ENCODE measurements around the gene PTPN23. TPM values are rescaled to one million over a fixed set of nuclear protein-coding genes. Genes with fewer than 3 reads are reported as not detected.

The PTPN23 gene
- total RNA-seq, 1 experiment from 2014 or later = 53.5 TPM

DNA sequence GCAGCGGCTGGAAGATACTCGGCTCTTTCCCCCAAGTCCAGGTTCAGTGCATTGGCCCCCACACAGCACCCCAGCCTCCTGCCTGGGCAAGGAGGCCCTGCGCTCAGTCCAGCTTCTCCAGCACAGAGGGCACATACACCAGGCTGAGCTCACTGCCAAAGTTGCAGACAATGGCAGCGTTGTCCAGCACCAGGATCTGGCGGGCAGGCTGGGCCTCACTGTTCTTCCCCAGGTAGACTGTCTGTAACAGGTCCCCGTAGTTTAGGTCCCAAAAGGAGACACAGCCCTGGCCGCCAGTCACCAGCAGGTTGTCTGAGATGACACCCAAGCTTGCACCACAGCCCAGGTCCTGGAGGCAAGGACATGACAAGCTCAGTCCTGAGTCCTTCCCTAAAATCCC, 32.9 kb downstream of the PTPN23 start (continued):
- TF ChIP-seq JUN (CRISPR knock-in tag; IDR thresholded peaks at IDR 0.05) (no peak), ZNF317 (CRISPR knock-in tag; IDR thresholded peaks at IDR 0.05; ENCODE audit: borderline replicate concordance, low read depth) (no peak), AFF4 (CRISPR knock-in tag; IDR thresholded peaks at IDR 0.05; ENCODE audit: borderline replicate concordance) (no peak), NR2C2 (CRISPR knock-in tag; IDR thresholded peaks at IDR 0.05) (no peak)
- TF ChIP-seq, protein P1, sequence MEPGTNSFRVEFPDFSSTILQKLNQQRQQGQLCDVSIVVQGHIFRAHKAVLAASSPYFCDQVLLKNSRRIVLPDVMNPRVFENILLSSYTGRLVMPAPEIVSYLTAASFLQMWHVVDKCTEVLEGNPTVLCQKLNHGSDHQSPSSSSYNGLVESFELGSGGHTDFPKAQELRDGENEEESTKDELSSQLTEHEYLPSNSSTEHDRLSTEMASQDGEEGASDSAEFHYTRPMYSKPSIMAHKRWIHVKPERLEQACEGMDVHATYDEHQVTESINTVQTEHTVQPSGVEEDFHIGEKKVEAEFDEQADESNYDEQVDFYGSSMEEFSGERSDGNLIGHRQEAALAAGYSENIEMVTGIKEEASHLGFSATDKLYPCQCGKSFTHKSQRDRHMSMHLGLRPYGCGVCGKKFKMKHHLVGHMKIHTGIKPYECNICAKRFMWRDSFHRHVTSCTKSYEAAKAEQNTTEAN (CRISPR knock-in tag; IDR thresholded peaks at IDR 0.05) = no peak

GRCh38 chr3:47414161-47414564, 33.3 kb downstream of the PTPN23 start:
- Mint-ChIP-seq H3K4me1 (peaks cover 4% of the 10 kb centered on the region), H3K36me3 (peaks cover 44% of the 10 kb centered on the region), H3K27me3 (ENCODE audit: low read depth) (no peaks in the 10 kb centered on the region), H3K27ac (no peak overlapping the region), H3K4me3 (no peak overlapping the region), H3K9me3 (0 out of 2 replicates have a peak, but pooled peaks cover 4% of the 10 kb centered on the region)
- TF ChIP-seq GABPB1 (CRISPR knock-in tag; IDR thresholded peaks at IDR 0.05) = peak; percentile 41; the same call in 1 of the 2 replicates
- TF ChIP-seq ZNF416 (CRISPR knock-in tag; IDR thresholded peaks at IDR 0.05) = no peak
- POLR2A ChIA-PET = no interaction called here
- ATAC-seq = no peak
- DNase-seq (ENCODE audit: low spot score) = no peak
- CTCF ChIA-PET = interaction anchor here (1.0 kb wide), 1 partner anchor 9 kb away, joined by 3 read pairs; no protein-coding TSS in a partner anchor

DNA sequence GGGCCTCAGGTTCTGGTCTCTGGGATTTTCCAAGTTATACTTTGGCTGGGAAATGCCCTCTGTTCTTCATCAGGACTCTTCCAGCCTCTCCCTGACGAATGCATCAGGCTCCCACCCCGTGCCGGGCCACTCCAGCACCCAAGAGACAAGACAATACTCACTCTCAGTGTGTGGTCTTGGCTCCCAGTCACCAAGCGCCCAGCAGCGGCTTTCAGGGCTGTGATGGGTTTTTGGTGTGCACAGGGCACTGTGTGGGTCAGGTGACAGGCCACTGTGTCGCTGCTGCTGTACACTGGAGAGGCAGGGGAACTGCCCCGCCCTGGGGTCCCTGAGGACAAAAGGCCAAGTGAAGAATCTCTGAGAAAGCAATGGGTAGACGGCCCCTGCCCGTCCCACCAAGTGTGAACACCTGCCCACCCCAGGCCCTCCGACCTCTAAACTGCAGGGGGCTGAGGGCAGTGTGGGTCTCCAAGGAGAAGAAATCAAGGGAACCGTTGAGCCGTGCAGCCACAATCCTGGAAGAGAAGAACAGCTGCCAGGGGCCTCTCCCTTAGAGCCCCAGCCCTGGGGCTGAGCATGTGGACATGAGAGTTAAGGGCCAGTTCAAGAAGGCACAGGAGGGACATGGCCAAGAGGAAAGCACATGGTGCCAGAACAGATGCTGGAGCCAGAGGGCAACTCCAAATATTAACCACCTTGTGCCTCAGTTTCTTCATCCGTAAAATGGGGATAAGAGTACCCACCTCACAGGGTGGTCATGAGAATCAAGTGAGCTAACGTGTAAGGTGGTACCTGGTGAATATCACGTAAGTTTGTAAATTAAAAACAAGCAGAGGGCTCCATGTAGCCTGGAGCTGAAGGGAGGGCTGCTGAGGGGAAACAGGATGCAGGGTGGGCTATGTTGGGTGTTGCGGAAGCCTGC, 34.1 kb downstream of the PTPN23 start:
- POLR2A ChIA-PET = no interaction called here
- no peak for ATAC-seq
- DNase-seq (ENCODE audit: low spot score) = no peak
- Mint-ChIP-seq H3K9me3 (0 out of 2 replicates have a peak, but pooled peaks cover 4% of the 10 kb centered on the region), H3K4me3 (no peak overlapping the region), H3K27ac (no peak overlapping the region), H3K36me3 (peaks cover 47% of the 10 kb centered on the region), H3K27me3 (ENCODE audit: low read depth) (no peaks in the 10 kb centered on the region), H3K4me1 (peaks cover 4% of the 10 kb centered on the region)
- CTCF ChIA-PET = interaction anchor here (1.5 kb wide), 1 partner anchor 8 kb away, joined by 10 read pairs; no protein-coding TSS in a partner anchor
- TF ChIP-seq FOXK1 (CRISPR knock-in tag; IDR thresholded peaks at IDR 0.05) (no peak), PRRX2 (CRISPR knock-in tag; IDR thresholded peaks at IDR 0.05) (no peak), SMAD4 (CRISPR knock-in tag; IDR thresholded peaks at IDR 0.05) (no peak), RELA (CRISPR knock-in tag; IDR thresholded peaks at IDR 0.05; ENCODE audit: borderline replicate concordance) (no peak), USF1 (CRISPR knock-in tag; IDR thresholded peaks at IDR 0.05) (no peak), TP53 (CRISPR knock-in tag; IDR thresholded peaks at IDR 0.05) (no peak)
- TF ChIP-seq, protein P2, sequence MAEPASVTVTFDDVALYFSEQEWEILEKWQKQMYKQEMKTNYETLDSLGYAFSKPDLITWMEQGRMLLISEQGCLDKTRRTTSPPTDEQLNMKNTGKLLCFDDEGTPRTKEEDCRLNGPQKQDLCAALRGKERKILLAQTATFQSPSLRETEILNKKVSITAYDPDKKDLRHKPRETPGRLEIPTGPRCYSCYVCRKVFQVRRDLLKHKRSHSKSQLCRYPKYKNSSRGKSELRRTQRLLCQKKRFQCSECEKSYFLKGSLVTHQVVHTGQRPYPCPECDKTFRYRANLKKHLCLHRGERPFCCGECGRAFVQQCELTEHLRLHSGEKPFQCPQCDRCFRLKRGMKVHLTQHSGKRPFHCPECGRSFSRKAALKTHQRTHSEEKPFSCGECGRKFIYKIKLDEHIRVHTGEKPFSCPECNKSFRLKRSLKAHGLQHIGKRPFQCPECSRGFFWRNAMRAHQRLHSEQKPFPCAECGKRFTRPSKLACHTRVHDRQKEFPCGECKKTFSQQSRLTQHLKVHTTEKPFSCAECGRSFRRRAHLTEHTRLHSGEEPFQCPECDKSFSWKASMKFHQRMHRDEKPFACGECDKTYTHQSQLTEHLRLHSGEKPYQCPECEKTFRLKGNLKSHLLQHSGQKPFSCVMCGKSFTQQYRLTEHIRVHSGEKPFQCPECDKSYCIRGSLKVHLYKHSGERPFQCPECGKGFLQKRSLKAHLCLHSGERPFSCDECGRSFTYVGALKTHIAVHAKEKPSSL (CRISPR knock-in tag; conservative IDR thresholded peaks at IDR 0.05) = no peak
- TF ChIP-seq, protein P3, sequence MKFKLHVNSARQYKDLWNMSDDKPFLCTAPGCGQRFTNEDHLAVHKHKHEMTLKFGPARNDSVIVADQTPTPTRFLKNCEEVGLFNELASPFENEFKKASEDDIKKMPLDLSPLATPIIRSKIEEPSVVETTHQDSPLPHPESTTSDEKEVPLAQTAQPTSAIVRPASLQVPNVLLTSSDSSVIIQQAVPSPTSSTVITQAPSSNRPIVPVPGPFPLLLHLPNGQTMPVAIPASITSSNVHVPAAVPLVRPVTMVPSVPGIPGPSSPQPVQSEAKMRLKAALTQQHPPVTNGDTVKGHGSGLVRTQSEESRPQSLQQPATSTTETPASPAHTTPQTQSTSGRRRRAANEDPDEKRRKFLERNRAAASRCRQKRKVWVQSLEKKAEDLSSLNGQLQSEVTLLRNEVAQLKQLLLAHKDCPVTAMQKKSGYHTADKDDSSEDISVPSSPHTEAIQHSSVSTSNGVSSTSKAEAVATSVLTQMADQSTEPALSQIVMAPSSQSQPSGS (CRISPR knock-in tag; IDR thresholded peaks at IDR 0.05; ENCODE audit: borderline replicate concordance, low read depth) = no peak
- TF ChIP-seq, protein P4, sequence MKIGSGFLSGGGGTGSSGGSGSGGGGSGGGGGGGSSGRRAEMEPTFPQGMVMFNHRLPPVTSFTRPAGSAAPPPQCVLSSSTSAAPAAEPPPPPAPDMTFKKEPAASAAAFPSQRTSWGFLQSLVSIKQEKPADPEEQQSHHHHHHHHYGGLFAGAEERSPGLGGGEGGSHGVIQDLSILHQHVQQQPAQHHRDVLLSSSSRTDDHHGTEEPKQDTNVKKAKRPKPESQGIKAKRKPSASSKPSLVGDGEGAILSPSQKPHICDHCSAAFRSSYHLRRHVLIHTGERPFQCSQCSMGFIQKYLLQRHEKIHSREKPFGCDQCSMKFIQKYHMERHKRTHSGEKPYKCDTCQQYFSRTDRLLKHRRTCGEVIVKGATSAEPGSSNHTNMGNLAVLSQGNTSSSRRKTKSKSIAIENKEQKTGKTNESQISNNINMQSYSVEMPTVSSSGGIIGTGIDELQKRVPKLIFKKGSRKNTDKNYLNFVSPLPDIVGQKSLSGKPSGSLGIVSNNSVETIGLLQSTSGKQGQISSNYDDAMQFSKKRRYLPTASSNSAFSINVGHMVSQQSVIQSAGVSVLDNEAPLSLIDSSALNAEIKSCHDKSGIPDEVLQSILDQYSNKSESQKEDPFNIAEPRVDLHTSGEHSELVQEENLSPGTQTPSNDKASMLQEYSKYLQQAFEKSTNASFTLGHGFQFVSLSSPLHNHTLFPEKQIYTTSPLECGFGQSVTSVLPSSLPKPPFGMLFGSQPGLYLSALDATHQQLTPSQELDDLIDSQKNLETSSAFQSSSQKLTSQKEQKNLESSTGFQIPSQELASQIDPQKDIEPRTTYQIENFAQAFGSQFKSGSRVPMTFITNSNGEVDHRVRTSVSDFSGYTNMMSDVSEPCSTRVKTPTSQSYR (CRISPR knock-in tag; IDR thresholded peaks at IDR 0.05) = no peak

Measured in WTC11 (cell line).